Left hindlimb (tissue), 1 donor: ENCODE results near the gene TMEM170B.
"Not testable (repeated sequence)": the region's sequence is repeated elsewhere in the genome, so short reads cannot be mapped to it uniquely, and the experiment has no call there.

Experiments
- DNase-seq: peaks from one replicate; pipeline ENCODE4 v3.0.0-alpha.2; 2018

The TMEM170B gene

GRCh38 chr6:11532097-11532496, 5.5 kb upstream of the TMEM170B start:
- DNase-seq, result no peak

- no peak for DNase-seq
Observed at GRCh38 chr6:11534561-11534960, 3.0 kb upstream of the TMEM170B start.

- no peak for DNase-seq
Observed at GRCh38 chr6:11535801-11536230, 1.7 kb upstream of the TMEM170B start.

GRCh38 chr6:11536795-11537194, 754 bp upstream of the TMEM170B start:
- DNase-seq, result no peak

GRCh38 chr6:11538052-11538818, 686 bp downstream of the TMEM170B start:
- peak; percentile 44 for DNase-seq

- DNase-seq, result no peak
Observed at GRCh38 chr6:11538819-11539468, 1.4 kb downstream of the TMEM170B start.

GRCh38 chr6:11542863-11543262, 5.3 kb downstream of the TMEM170B start:
- DNase-seq, result no peak

- DNase-seq, result no peak
Observed at GRCh38 chr6:11543919-11544518, 6.5 kb downstream of the TMEM170B start.

- not testable (repeated sequence) for DNase-seq
Observed at GRCh38 chr6:11547846-11548245, 10.3 kb downstream of the TMEM170B start.

- not testable (repeated sequence) for DNase-seq
Observed at GRCh38 chr6:11548578-11548977, 11.0 kb downstream of the TMEM170B start.

- no peak for DNase-seq
Observed at GRCh38 chr6:11551053-11551452, 13.5 kb downstream of the TMEM170B start.

GRCh38 chr6:11552442-11552841, 14.9 kb downstream of the TMEM170B start:
- DNase-seq, result no peak

- no peak for DNase-seq
Observed at GRCh38 chr6:11553824-11554223, 16.3 kb downstream of the TMEM170B start.

- no peak for DNase-seq
Observed at GRCh38 chr6:11556309-11556708, 18.8 kb downstream of the TMEM170B start.

- no peak for DNase-seq
Observed at GRCh38 chr6:11563793-11564192, 26.2 kb downstream of the TMEM170B start.

- DNase-seq, result no peak
Observed at GRCh38 chr6:11566609-11567008, 29.1 kb downstream of the TMEM170B start.

- no peak for DNase-seq
Observed at GRCh38 chr6:11571073-11571472, 33.5 kb downstream of the TMEM170B start.

GRCh38 chr6:11575408-11576033, 38.0 kb downstream of the TMEM170B start:
- DNase-seq, result peak; percentile 48

- no peak for DNase-seq
Observed at GRCh38 chr6:11580686-11581405, 43.3 kb downstream of the TMEM170B start.

- no peak for DNase-seq
Observed at GRCh38 chr6:11584244-11584643, 46.7 kb downstream of the TMEM170B start.

- DNase-seq, result no peak
Observed at GRCh38 chr6:11585426-11586016, 48.0 kb downstream of the TMEM170B start.

GRCh38 chr6:11586117-11586516, 48.6 kb downstream of the TMEM170B start:
- DNase-seq, result no peak
